HepG2 (cell line): Measurements from ENCODE around the gene ALOXE3. TPM values are rescaled to one million over a fixed set of nuclear protein-coding genes. Genes with fewer than 3 reads are reported as not detected.

Experiments
- BRCA1 ChIP-seq: sonication (generic); formaldehyde crosslinking; IDR thresholded peaks from 2 replicates; pipeline ENCODE4 v1.4.0; 2020; ENCODE audit warnings: missing genetic modification reagents
- HOMEZ ChIP-seq: IDR thresholded peaks from 2 replicates; pipeline ENCODE4 v1.6.1; 2016; ENCODE audit warnings: low read depth
- JARID2 ChIP-seq: sonication (generic); formaldehyde crosslinking; IDR thresholded peaks from 2 replicates; pipeline ENCODE4 v1.8.1; 2023; ENCODE audit warnings: missing genetic modification reagents, inconsistent platforms; ENCODE audit not compliant: insufficient replicate concordance
- KLF6 ChIP-seq: IDR thresholded peaks from 2 replicates; pipeline ENCODE4 v1.8.0; 2016; ENCODE audit warnings: missing biosample characterization, missing genetic modification reagents
- MAFG ChIP-seq: sonication (generic); formaldehyde crosslinking; IDR thresholded peaks from 2 replicates; pipeline ENCODE4 v1.5.1; 2020; ENCODE audit warnings: mild to moderate bottlenecking, missing genetic modification reagents
- NFAT5 ChIP-seq: sonication (generic); formaldehyde crosslinking; IDR thresholded peaks from 2 replicates; pipeline ENCODE4 v1.4.0; 2020; ENCODE audit warnings: missing genetic modification reagents
- ONECUT2 ChIP-seq: sonication (generic); formaldehyde crosslinking; IDR thresholded peaks from 2 replicates; pipeline ENCODE4 v1.4.0; 2020; ENCODE audit warnings: missing genetic modification reagents
- POGZ ChIP-seq: sonication (generic); formaldehyde crosslinking; IDR thresholded peaks from 2 replicates; pipeline ENCODE4 v1.4.0; 2020; ENCODE audit warnings: mild to moderate bottlenecking, missing genetic modification reagents
- RBFOX2 ChIP-seq: fragments of 200-400 bp; formaldehyde crosslinking; IDR thresholded peaks from 2 replicates; pipeline ENCODE4 v1.6.1; 2017; ENCODE audit warnings: low read depth, mild to moderate bottlenecking, low read length
- RNF2 ChIP-seq: fragments of 450-650 bp; conservative IDR thresholded peaks from 2 replicates; pipeline ENCODE4 v1.6.1; 2016; ENCODE audit warnings: low read depth
- ZNF503 ChIP-seq: sonication (generic); formaldehyde crosslinking; IDR thresholded peaks from 2 replicates; pipeline ENCODE4 v1.4.0; 2020; ENCODE audit warnings: missing genetic modification reagents
- ZNF564 ChIP-seq: sonication (generic); formaldehyde crosslinking; IDR thresholded peaks from 2 replicates; pipeline ENCODE4 v1.8.1; 2023; ENCODE audit warnings: mild to moderate bottlenecking, missing genetic modification reagents
- ZNF878 ChIP-seq: sonication (generic); formaldehyde crosslinking; IDR thresholded peaks from 2 replicates; pipeline ENCODE4 v1.8.1; 2023; ENCODE audit warnings: mild to moderate bottlenecking, missing genetic modification reagents, moderate library complexity
- polyA plus RNA-seq, 8 experiments: library from polyadenylated mRNA; depleted of rRNA in 3 of 8; stranded (reverse) in 7 of 8; unstranded in 1 of 8; fragments of >200 nt; fragmentation: Illumina TruSeq in 4 of 8; extraction: Trizol in 4 of 8; gene quantifications; 2 replicates each; pipeline versions ENCODE4 v1.2.1 to v1.2.3, GENCODE V29; 2011 to 2016; ENCODE audit warnings: low read depth in 4 of 8, missing spikeins in 1 of 8, mixed read lengths in 1 of 8; ENCODE audit not compliant: insufficient read depth in 1 of 8
- total RNA-seq, 5 experiments: library from RNA; depleted of rRNA; stranded (reverse); fragments of >200 nt; fragmentation: Illumina TruSeq; extraction: Trizol; gene quantifications; 2 replicates each; pipeline ENCODE4 v1.2.3, GENCODE V29; 2016; ENCODE audit warnings: low read depth in 1 of 5

Gene ALOXE3
- total and polyA plus RNA-seq, 2 of the 13 experiments (the other 11 are each of a cell fraction or from before 2014, with no cell fraction given): 0.07 TPM; not detected in 1

- TF ChIP-seq NFAT5 (no peak), BRCA1 (CRISPR knock-in tag) (no peak), ZNF564 (CRISPR knock-in tag) (no peak), RBFOX2 (no peak), ZNF878 (CRISPR knock-in tag) (no peak), KLF6 (CRISPR knock-in tag) (no peak), ZNF503 (no peak), ONECUT2 (CRISPR knock-in tag) (no peak), POGZ (CRISPR knock-in tag) (no peak), HOMEZ (CRISPR knock-in tag) (no peak), JARID2 (no peak), RNF2 (no peak), MAFG (CRISPR knock-in tag) (no peak)
These were observed 42.5 kb upstream of the ALOXE3 start (continued) for GRCh38 chr17:8160741-8161221.
